HG02759 (cell line): ENCODE measurements around the gene SH2D6.
A peak's percentile ranks its signal among the peaks of the same experiment; 100 is the strongest.
"Not testable (repeated sequence)": the region's sequence is repeated elsewhere in the genome, so short reads cannot be mapped to it uniquely, and the experiment has no call there.

Source experiments
- ATAC-seq: cut with Tn5 transposase; IDR thresholded peaks from one replicate; pipeline ENCODE4 v1.9.1; 2021; ENCODE audit warnings: mild to moderate bottlenecking, moderate library complexity; ENCODE audit not compliant: unreplicated experiment

SH2D6 gene

GRCh38 chr2:85398426-85399182, 19.9 kb upstream of the SH2D6 start:
- ATAC-seq = no peak

- no peak for ATAC-seq
Measured at GRCh38 chr2:85399183-85399455, 19.4 kb upstream of the SH2D6 start.

- ATAC-seq = no peak
Measured at GRCh38 chr2:85400023-85400422, 18.5 kb upstream of the SH2D6 start.

- ATAC-seq = no peak
Measured at GRCh38 chr2:85400541-85401463, 17.7 kb upstream of the SH2D6 start.

GRCh38 chr2:85401464-85401805, 17.1 kb upstream of the SH2D6 start:
- ATAC-seq = no peak

GRCh38 chr2:85401844-85402243, 16.7 kb upstream of the SH2D6 start:
- no peak for ATAC-seq

- peak; percentile 57 for ATAC-seq
Measured at GRCh38 chr2:85405201-85406059, 13.1 kb upstream of the SH2D6 start.

- ATAC-seq = peak; percentile 59
Measured at GRCh38 chr2:85409845-85410583, 8.5 kb upstream of the SH2D6 start, which contains the start of gene CAPG. CAPG (minus strand) TSS chr2:85410366; CDS start chr2:85402145, 8,221 bp downstream.

- ATAC-seq = no peak
Measured at GRCh38 chr2:85410584-85411404, 7.7 kb upstream of the SH2D6 start.

- ATAC-seq = no peak
Measured at GRCh38 chr2:85411405-85411748, 7.1 kb upstream of the SH2D6 start.

- peak; percentile 19 for ATAC-seq
Measured at GRCh38 chr2:85413592-85414420, 4.7 kb upstream of the SH2D6 start.

GRCh38 chr2:85414421-85414759, 4.1 kb upstream of the SH2D6 start:
- ATAC-seq = not testable (repeated sequence)

GRCh38 chr2:85414761-85415553, 3.6 kb upstream of the SH2D6 start:
- no peak for ATAC-seq

- ATAC-seq = no peak
Measured at GRCh38 chr2:85415980-85416650, 2.4 kb upstream of the SH2D6 start.

- no peak for ATAC-seq
Measured at GRCh38 chr2:85419009-85419675, 628 bp downstream of the SH2D6 start.

- peak; percentile 63 for ATAC-seq
Measured at GRCh38 chr2:85420536-85421259, 2.2 kb downstream of the SH2D6 start.
